Neutrophil (primary cell): ENCODE data around the gene GMPS.
"Not testable (repeated sequence)": the region's sequence is repeated elsewhere in the genome, so short reads cannot be mapped to it uniquely, and the experiment has no call there.

Experiments used
- H3K27ac ChIP-seq: fragments of 200-600 bp; sonication (generic); 2 replicates; pipeline ENCODE4 v1.5.1; 2016; ENCODE audit warnings: mild to moderate bottlenecking, moderate library complexity
- H3K27me3 ChIP-seq: fragments of 200-600 bp; sonication (generic); 2 replicates; pipeline ENCODE4 v1.6.0; 2016; ENCODE audit warnings: mild to moderate bottlenecking
- H3K36me3 ChIP-seq: fragments of 200-600 bp; sonication (generic); 2 replicates; pipeline ENCODE4 v1.5.1; 2017
- H3K4me1 ChIP-seq, 2 experiments: fragments of 200-600 bp in 1 of 2; sonication (generic) in 1 of 2; 1 replicate in 1 of 2; 2 replicates in 1 of 2; pipeline versions ENCODE4 v1.5.1 to v1.6.1; 2013 to 2016; ENCODE audit warnings: low read depth in 1 of 2, low read length in 1 of 2, mild to moderate bottlenecking in 1 of 2, moderate library complexity in 1 of 2; ENCODE audit not compliant: control insufficient read depth in 1 of 2, insufficient read depth in 1 of 2
- H3K4me3 ChIP-seq, 2 experiments: fragments of 200-600 bp in 1 of 2; sonication (generic) in 1 of 2; 1 replicate in 1 of 2; 2 replicates in 1 of 2; pipeline ENCODE4 v1.5.1; 2013 to 2016; ENCODE audit warnings: low read depth in 1 of 2, low read length in 1 of 2, mild to moderate bottlenecking in 1 of 2, moderate library complexity in 1 of 2
- H3K9me3 ChIP-seq: fragments of 200-600 bp; sonication (generic); 2 replicates; pipeline ENCODE4 v1.5.1; 2016
- TF ChIP-seq, protein P1 (sequence below): fragments of 200-600 bp; sonication (generic); IDR thresholded peaks from 2 replicates; pipeline ENCODE4 v1.5.1; 2016; ENCODE audit warnings: antibody characterized with exemption

The GMPS gene

DNA sequence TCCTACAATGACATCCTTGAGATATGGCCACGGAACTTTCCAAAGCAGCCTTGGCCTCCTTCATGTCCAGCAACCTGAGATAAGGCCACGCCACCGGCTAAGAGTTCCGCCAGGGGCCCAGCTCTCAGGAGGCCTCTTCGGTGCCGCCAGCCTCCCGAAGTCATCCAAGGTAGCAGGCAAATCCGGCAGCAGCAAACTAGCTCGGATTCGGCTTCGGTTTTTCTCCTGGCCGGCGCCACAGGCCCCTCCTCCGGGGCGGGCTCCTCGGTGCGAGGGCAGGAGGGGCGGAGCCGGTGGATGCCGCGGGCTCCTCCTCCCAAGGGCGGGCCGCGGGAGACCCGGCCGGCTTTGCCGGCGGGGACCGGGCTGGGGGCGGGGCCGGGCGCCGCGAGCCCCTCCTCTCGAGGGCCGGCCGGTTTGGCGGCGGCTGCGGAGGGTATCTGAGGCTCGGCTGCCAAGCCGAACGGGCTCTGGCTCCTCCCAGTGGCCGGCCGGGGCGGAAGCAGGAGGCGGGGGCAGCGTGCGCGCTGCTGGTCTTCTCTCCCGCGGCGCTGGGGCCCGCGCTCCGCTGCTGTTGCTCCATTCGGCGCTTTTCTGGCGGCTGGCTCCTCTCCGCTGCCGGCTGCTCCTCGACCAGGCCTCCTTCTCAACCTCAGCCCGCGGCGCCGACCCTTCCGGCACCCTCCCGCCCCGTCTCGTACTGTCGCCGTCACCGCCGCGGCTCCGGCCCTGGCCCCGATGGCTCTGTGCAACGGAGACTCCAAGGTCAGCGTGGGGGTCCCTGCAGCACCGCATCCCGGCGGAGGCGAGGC lies at the start of gene GMPS:
GMPS (plus strand) TSS at position 518 of the 812 bp plus-strand sequence; CDS start at position 739, 221 bp downstream.
- no peaks in the 10 kb centered on the region for H3K27me3 ChIP-seq
- peaks cover 16 to 17% of the 10 kb centered on the region in 2 experiments for H3K4me1 ChIP-seq
- H3K9me3 ChIP-seq = no peaks in the 10 kb centered on the region
- peak within 1 kb of the TSS; percentile 88 to 95 for H3K4me3 ChIP-seq
- TF ChIP-seq, protein P1, sequence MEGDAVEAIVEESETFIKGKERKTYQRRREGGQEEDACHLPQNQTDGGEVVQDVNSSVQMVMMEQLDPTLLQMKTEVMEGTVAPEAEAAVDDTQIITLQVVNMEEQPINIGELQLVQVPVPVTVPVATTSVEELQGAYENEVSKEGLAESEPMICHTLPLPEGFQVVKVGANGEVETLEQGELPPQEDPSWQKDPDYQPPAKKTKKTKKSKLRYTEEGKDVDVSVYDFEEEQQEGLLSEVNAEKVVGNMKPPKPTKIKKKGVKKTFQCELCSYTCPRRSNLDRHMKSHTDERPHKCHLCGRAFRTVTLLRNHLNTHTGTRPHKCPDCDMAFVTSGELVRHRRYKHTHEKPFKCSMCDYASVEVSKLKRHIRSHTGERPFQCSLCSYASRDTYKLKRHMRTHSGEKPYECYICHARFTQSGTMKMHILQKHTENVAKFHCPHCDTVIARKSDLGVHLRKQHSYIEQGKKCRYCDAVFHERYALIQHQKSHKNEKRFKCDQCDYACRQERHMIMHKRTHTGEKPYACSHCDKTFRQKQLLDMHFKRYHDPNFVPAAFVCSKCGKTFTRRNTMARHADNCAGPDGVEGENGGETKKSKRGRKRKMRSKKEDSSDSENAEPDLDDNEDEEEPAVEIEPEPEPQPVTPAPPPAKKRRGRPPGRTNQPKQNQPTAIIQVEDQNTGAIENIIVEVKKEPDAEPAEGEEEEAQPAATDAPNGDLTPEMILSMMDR = peak; percentile 81
- no peaks in the 10 kb centered on the region for H3K36me3 ChIP-seq
- peak within 1 kb of the TSS; percentile 85 for H3K27ac ChIP-seq

DNA sequence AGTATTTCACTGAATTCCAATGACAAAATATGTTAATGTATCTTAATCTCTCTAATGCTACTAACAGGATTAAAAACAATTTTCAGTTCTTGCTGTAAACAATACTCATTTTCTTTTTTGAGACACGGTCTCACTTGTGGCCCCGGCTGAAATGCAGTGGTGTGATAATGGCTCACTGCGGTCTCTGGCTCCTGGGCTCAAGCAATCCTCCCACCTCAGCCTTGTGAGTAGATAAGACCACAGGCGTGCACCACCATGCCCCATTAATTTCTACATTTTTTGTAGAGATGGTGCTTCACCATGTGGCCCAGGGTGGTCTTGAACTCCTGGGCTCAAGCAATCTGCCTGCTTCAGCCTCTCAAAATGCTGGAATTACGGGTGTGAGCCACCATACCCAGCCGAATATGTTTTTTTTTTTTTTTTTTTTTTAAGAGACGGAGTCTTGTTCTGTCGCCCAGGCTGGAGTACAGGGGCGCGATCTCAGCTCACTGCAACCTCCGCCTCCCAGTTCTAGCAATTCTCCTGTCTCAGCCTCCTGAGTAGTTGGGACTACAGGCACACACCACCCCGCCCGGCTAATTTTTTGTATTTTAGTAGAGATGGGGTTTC lies 41.9 kb upstream of the GMPS start:
- not testable (repeated sequence) for H3K4me3 ChIP-seq, H3K27ac ChIP-seq, H3K27me3 ChIP-seq, H3K9me3 ChIP-seq, H3K4me1 ChIP-seq
- H3K36me3 ChIP-seq = peaks cover 24% of the 10 kb centered on the region

DNA sequence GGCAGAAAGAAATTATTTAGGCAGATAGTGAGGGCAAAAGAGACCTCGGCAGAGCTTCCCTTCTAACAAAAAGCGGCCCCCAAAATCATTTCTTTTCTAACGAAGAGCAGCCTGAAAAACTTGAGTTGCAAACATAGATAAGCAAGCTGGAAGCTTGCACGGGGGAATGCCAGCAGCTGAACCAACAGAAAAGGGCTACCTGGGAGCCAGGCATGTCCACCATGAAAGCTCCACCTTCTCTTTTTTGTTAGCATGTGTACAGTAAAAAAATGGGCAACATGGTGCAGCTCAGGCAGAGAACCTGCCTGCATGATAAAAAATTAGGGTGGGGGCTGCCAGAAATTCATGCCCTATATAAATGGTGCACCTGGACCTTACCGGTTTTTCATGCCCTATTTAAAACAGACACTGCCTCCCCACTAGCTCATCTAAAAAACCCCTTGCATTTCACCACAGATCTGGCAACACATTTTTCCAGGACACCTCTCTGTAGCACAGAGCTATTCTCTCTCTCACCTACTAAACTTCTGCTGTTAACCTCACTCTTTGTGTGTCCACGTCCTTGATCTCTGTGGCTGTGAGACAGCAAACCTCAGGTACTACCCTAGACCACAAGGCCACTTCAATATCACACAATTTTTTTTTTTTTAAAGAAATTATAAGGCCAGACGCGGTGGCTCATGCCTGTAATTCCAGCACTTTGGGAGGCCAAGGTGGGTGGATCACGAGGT lies 34.9 kb upstream of the GMPS start:
- H3K9me3 ChIP-seq = no peaks in the 10 kb centered on the region
- peaks cover 9% of the 10 kb centered on the region for H3K36me3 ChIP-seq
- no peak overlapping the region for H3K4me3 ChIP-seq
- no peaks in the 10 kb centered on the region for H3K4me1 ChIP-seq
- H3K27ac ChIP-seq = no peak overlapping the region
- TF ChIP-seq, protein P1 = no peak
- no peaks in the 10 kb centered on the region for H3K27me3 ChIP-seq

DNA sequence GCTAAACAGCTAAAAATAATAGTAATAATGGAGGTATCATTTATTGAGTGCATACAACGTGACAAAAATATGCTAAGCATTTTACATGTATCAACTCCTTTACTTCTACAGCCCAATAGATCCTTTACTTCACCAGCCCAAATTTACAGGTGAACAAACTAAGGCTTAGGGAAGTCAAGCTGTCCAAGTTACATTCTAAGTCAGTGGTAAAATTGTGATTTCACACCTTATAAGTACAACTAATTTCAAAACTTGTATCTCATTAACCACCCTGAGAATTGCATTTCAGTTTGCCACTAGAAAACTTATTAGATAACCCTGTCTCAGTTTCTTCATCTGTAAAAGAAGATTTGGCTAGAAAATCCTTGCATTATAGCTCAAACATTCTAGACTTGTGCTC lies 26.9 kb upstream of the GMPS start:
- Histone ChIP-seq H3K36me3 (no peaks in the 10 kb centered on the region), H3K27ac (no peak overlapping the region), H3K27me3 (no peaks in the 10 kb centered on the region), H3K4me3 (no peak overlapping the region), H3K4me1 (no peaks in the 10 kb centered on the region), H3K9me3 (no peaks in the 10 kb centered on the region)
- TF ChIP-seq, protein P1 = no peak

DNA sequence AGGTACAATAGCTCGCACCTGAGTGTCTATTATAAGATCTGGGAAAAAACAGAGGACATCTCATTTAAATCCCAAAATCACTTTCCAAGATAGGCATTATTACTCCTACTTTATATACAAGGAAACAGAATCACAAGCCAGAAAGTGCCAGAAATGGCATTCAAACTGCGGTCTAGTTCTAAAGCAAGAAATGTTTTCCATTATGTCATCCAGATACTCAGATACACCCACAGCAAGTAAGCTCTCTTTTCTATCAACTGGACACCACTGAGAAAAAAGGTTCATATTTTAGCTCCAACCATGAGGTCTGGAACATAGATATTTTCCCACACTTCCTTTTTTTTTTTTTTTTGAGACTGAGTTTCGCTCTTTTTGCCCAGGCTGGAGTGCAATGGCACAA lies 24.3 kb upstream of the GMPS start:
- H3K27me3 ChIP-seq = no peaks in the 10 kb centered on the region
- no peaks in the 10 kb centered on the region for H3K9me3 ChIP-seq
- H3K27ac ChIP-seq = no peak overlapping the region
- TF ChIP-seq, protein P1 = no peak
- H3K36me3 ChIP-seq = no peaks in the 10 kb centered on the region
- H3K4me3 ChIP-seq = no peak overlapping the region
- no peaks in the 10 kb centered on the region for H3K4me1 ChIP-seq
